Caco-2 (cell line): Measurements from ENCODE around the gene HLA-DQB1. TPM values are rescaled to one million over a fixed set of nuclear protein-coding genes. Genes with fewer than 3 reads are reported as not detected.

Source experiments
- BruUV-seq: library from RNA; stranded (reverse); fragments of 400-500 nt; replicated peaks from 2 replicates; lab custom pipeline; 2021; lab: Mats Ljungman, UMichigan
- CTCF ChIA-PET: fragments of 300-600 bp; sonication (Branson Sonifier 250); formaldehyde crosslinking; loops from one replicate; lab custom pipeline; 2022; ENCODE audit warnings: antibody characterized with exemption; lab: Charles Lee
- POLR2A ChIA-PET: fragments of 300-600 bp; sonication (Branson Sonifier 250); formaldehyde crosslinking; loops from one replicate; lab custom pipeline; 2022; ENCODE audit warnings: antibody characterized with exemption; lab: Charles Lee
- DNase-seq, 2 experiments: peaks; one replicate each; pipeline versions ENCODE4 v3.0.0 to v3.0.0-alpha.2; 2020 to 2022
- H3K27me3 ChIP-seq: replicated peaks from 2 replicates; pipeline ENCODE4 v1.6.0; 2011; ENCODE audit warnings: low read length; ENCODE audit not compliant: control insufficient read depth, insufficient read depth
- H3K36me3 ChIP-seq: 2 replicates; pipeline ENCODE4 v1.5.1; 2011; ENCODE audit warnings: low read length; ENCODE audit not compliant: control insufficient read depth, insufficient read depth
- H3K4me1 ChIP-seq: fragments of 250-450 bp; sonication (Bioruptor Pico); 2 replicates; pipeline ENCODE4 v1.5.1; 2020; ENCODE audit warnings: mild to moderate bottlenecking
- H3K4me3 ChIP-seq: 2 replicates; pipeline ENCODE4 v1.5.1; 2011; ENCODE audit warnings: low read depth, mild to moderate bottlenecking, control low read depth, low read length
- H3K9me3 ChIP-seq: fragments of 250-450 bp; sonication (Bioruptor Pico); 2 replicates; pipeline ENCODE4 v1.5.1; 2020; ENCODE audit warnings: mild to moderate bottlenecking, moderate library complexity
- H3K27ac Mint-ChIP-seq: one replicate; pipeline ENCODE4 v1.8.0; 2022; ENCODE audit warnings: mixed read lengths; ENCODE audit not compliant: unreplicated experiment
- H3K27me3 Mint-ChIP-seq: one replicate; pipeline ENCODE4 v1.8.0; 2022; ENCODE audit warnings: mixed read lengths; ENCODE audit not compliant: insufficient read depth, unreplicated experiment
- H3K36me3 Mint-ChIP-seq: one replicate; pipeline ENCODE4 v1.8.0; 2022; ENCODE audit warnings: mild to moderate bottlenecking, mixed read lengths; ENCODE audit not compliant: insufficient read depth, unreplicated experiment
- H3K4me1 Mint-ChIP-seq: one replicate; pipeline ENCODE4 v1.8.0; 2022; ENCODE audit warnings: low read depth, mixed read lengths; ENCODE audit not compliant: unreplicated experiment
- H3K4me3 Mint-ChIP-seq: one replicate; pipeline ENCODE4 v1.8.0; 2022; ENCODE audit warnings: mild to moderate bottlenecking, moderate library complexity, mixed read lengths; ENCODE audit not compliant: unreplicated experiment
- H3K9me3 Mint-ChIP-seq: one replicate; pipeline ENCODE4 v1.8.0; 2022; ENCODE audit warnings: mixed read lengths; ENCODE audit not compliant: unreplicated experiment
- CTCF ChIP-seq, 2 experiments: fragments of 200-600 bp in 1 of 2; IDR thresholded peaks; 1 replicate in 1 of 2; 2 replicates in 1 of 2; pipeline versions ENCODE4 v1.5.1 to v1.8.0; 2011 to 2022; ENCODE audit warnings: antibody characterized with exemption in 1 of 2, control low read depth in 1 of 2, inconsistent platforms in 1 of 2, low read depth in 1 of 2, low read length in 1 of 2, mild to moderate bottlenecking in 1 of 2, moderate library complexity in 1 of 2; ENCODE audit not compliant: insufficient read depth in 1 of 2, severe bottlenecking in 1 of 2, unreplicated experiment in 1 of 2
- intact Hi-C: fragments of 100-400 bp; cut with micrococcal nuclease; formaldehyde crosslinking; loops from one replicate; pipeline ENCODE4 v1.10.0; 2022; ENCODE audit not compliant: unreplicated experiment
- total RNA-seq: library from RNA; stranded (reverse); gene quantifications from 2 replicates; pipeline ENCODE4 v1.2.3, GENCODE V29; 2022

HLA-DQB1 gene
- total RNA-seq, 1 experiment from 2014 or later = not detected

GRCh38 chr6:32614366-32615081 is 51.9 kb downstream of the HLA-DQB1 start:
- Mint-ChIP-seq H3K4me1 (peaks cover 14% of the 10 kb centered on the region), H3K36me3 (no peaks in the 10 kb centered on the region), H3K9me3 (peaks cover 10% of the 10 kb centered on the region), H3K27me3 (no peaks in the 10 kb centered on the region), H3K4me3 (no peak overlapping the region), H3K27ac (no peak overlapping the region)
- POLR2A ChIA-PET = no interaction called here
- no peak overlapping the region for H3K4me3 ChIP-seq
- no peak for DNase-seq
- no peaks in the 10 kb centered on the region for H3K36me3 ChIP-seq
- CTCF ChIA-PET = no interaction called here
- intact Hi-C loops = no loop called here
- no peak for TF ChIP-seq CTCF (IDR thresholded peaks at IDR 0.05; ENCODE audit: insufficient read depth in 1 of 2, low read depth in 1 of 2, low read length in 1 of 2, severe bottlenecking in 1 of 2, unreplicated experiment in 1 of 2)
- no peaks in the 10 kb centered on the region for H3K9me3 ChIP-seq
- BruUV-seq = no TSS peak
- no peaks in the 10 kb centered on the region for H3K4me1 ChIP-seq
- H3K27me3 ChIP-seq = no peaks in the 10 kb centered on the region

- CTCF ChIA-PET = no interaction called here
- Histone ChIP-seq H3K4me3 (no peak overlapping the region), H3K36me3 (no peaks in the 10 kb centered on the region), H3K9me3 (no peaks in the 10 kb centered on the region), H3K4me1 (no peaks in the 10 kb centered on the region), H3K27me3 (no peaks in the 10 kb centered on the region)
- no TSS peak for BruUV-seq
- Mint-ChIP-seq H3K36me3 (no peaks in the 10 kb centered on the region), H3K27me3 (no peaks in the 10 kb centered on the region), H3K27ac (no peak overlapping the region), H3K4me1 (peaks cover 14% of the 10 kb centered on the region), H3K9me3 (peaks cover 7% of the 10 kb centered on the region), H3K4me3 (no peak overlapping the region)
- POLR2A ChIA-PET = no interaction called here
- no peak for TF ChIP-seq CTCF (IDR thresholded peaks at IDR 0.05; ENCODE audit: insufficient read depth in 1 of 2, low read depth in 1 of 2, low read length in 1 of 2, severe bottlenecking in 1 of 2, unreplicated experiment in 1 of 2)
- no peak for DNase-seq
- intact Hi-C loops = no loop called here
Observed at GRCh38 chr6:32613475-32613874, 53.0 kb downstream of the HLA-DQB1 start.

- H3K36me3 Mint-ChIP-seq = no peaks in the 10 kb centered on the region
- no peak overlapping the region for H3K4me3 Mint-ChIP-seq
- no peaks in the 10 kb centered on the region for H3K27me3 ChIP-seq
- no peaks in the 10 kb centered on the region for H3K4me1 ChIP-seq
- H3K9me3 Mint-ChIP-seq = no peaks in the 10 kb centered on the region
- no peak for DNase-seq
- H3K4me1 Mint-ChIP-seq = peaks cover under 1% of the 10 kb centered on the region
- H3K4me3 ChIP-seq = no peak overlapping the region
- H3K9me3 ChIP-seq = no peaks in the 10 kb centered on the region
- TF ChIP-seq CTCF (IDR thresholded peaks at IDR 0.05; ENCODE audit: insufficient read depth in 1 of 2, low read depth in 1 of 2, low read length in 1 of 2, severe bottlenecking in 1 of 2, unreplicated experiment in 1 of 2) = no peak
- CTCF ChIA-PET = no interaction called here
- no peaks in the 10 kb centered on the region for H3K36me3 ChIP-seq
- POLR2A ChIA-PET = no interaction called here
- H3K27ac Mint-ChIP-seq = no peak overlapping the region
- H3K27me3 Mint-ChIP-seq = no peaks in the 10 kb centered on the region
- intact Hi-C loops = no loop called here
- no TSS peak for BruUV-seq
Observed at GRCh38 chr6:32610682-32611296, 55.7 kb downstream of the HLA-DQB1 start.
